A204.1 (cell line): Measurements from ENCODE around the gene FANK1.
"Not testable (repeated sequence)": the region's sequence is repeated elsewhere in the genome, so short reads cannot be mapped to it uniquely, and the experiment has no call there.

Source experiments
- FAIRE-seq: peaks from 2 replicates; lab custom pipeline; 2012; peaks lifted over from hg19 to GRCh38; lab: Jason Lieb, UNC

Gene FANK1, protein sequence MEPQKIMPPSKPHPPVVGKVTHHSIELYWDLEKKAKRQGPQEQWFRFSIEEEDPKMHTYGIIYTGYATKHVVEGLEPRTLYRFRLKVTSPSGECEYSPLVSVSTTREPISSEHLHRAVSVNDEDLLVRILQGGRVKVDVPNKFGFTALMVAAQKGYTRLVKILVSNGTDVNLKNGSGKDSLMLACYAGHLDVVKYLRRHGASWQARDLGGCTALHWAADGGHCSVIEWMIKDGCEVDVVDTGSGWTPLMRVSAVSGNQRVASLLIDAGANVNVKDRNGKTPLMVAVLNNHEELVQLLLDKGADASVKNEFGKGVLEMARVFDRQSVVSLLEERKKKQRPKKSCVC

DNA sequence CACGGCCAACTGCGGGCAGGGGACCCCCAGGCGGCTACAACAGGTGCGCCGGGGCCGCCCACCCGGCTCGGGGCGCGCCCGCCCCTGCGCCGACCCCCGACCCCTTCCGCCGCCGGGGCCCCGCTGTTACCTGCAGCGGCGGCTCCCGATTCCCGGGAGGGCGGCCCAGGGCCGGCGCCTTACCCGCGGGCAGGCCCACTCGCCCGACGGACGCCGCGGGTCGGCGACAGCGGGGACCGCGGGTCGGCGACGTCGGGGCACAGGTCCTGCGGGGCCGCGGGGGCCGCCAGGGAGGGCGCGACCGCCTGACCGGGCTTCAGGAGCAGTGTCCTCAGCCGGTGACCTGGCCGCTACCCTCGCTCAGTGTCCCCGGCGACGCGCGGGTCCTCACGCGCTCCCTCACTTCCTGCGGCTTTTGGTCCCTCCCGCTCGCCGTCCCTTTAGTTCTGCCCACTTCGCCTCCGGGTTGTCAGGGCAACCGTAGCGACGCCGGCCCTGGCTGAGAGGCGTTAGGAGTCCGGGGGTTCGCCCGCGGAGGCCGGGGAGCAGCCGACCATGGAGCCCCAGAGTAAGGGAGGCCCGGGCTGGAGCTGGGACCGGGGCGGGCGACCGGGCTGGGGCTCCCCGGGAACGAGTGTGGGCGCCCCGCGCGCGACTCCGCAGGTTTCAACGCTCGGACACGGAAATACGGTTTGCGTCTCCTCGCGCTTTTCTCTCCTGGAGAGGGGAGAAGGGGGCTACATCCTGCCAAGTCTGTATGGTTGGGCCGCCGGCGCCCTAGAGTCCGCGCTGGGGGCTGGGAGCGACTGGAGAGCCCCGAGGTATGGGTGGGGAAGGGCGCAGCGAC lies at the start of gene FANK1:
Gene FANK1 (plus strand): TSS at position 477 of the 847 bp plus-strand sequence. CDS start 79 bp downstream, at position 556.
- FAIRE-seq: not testable (repeated sequence)

DNA sequence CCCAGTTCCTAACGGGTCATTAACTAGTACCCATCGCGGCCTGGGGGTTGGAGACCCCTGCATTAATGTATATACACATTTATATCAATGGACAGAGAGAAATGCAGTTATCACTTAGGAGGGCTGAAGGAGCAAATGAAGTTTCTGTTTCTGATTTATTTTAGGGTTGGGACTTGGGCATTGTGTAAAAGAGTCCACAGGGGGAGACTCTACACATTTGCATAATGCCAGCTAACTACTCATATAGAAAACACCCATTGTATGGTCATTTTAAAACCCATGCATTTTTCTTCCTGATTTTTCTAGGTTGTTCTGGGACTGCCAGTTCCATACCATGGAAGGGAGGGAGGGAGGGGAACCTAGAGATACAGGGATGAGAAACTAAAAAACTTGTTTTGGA lies 49.5 kb upstream of the FANK1 start:
- no peak for FAIRE-seq

DNA sequence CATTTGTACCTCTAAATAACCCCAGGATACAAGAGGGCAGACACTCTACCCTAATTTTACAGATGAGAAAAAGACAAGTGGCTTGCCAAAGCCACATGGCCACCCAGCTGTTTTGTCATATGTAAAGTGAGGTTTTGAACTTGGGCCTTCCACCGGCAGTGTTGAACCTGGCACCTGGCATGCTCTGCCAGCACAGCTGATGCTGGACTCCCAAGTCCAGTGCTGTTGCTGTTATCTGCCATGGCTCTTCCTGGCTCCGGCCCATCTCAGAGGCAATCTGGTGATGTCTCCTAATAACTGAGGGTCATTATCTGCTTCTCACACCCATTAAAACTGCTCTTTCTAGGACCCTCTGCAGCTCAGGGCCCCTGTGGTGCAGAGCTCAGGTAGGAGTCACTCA lies 48.0 kb upstream of the FANK1 start:
- FAIRE-seq: no peak

DNA sequence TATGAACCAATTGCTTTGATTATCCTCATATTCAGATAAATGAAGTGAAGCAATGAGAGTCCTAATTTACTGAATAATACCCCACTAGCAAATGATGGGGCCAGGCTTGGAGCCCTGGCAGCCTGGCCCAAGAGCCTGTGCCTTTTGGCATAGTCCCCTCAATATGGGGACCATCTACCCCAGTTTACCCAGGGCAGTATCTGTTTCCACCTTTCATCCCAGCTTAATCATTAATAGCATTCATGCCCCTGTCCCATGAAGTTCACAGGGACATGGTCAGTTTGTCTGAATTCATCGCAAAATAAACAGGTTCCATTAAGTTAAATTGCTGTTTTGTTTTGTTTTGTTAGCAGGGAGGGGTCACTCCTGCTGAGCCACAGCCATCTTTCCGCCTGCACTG lies 47.5 kb upstream of the FANK1 start:
- FAIRE-seq: no peak

DNA sequence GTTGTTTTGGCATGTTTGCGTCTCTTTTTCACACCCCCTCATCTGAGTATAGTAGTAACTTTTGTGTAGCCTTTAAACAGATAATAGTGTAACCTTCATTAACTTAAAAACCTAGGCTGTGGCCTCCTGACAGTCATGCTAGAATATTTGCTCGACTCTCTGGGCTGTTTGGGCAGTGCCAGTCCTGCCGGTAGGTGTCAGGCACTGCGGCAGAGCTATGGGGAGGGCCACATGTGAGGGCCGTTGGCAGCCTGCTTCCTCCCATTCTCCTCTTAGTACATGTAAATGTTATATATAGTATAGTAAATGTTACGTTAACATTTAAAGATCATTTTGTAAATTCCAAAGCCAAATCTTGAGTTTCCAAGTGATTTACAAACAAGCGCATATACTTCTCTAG lies 46.9 kb upstream of the FANK1 start:
- FAIRE-seq: no peak

DNA sequence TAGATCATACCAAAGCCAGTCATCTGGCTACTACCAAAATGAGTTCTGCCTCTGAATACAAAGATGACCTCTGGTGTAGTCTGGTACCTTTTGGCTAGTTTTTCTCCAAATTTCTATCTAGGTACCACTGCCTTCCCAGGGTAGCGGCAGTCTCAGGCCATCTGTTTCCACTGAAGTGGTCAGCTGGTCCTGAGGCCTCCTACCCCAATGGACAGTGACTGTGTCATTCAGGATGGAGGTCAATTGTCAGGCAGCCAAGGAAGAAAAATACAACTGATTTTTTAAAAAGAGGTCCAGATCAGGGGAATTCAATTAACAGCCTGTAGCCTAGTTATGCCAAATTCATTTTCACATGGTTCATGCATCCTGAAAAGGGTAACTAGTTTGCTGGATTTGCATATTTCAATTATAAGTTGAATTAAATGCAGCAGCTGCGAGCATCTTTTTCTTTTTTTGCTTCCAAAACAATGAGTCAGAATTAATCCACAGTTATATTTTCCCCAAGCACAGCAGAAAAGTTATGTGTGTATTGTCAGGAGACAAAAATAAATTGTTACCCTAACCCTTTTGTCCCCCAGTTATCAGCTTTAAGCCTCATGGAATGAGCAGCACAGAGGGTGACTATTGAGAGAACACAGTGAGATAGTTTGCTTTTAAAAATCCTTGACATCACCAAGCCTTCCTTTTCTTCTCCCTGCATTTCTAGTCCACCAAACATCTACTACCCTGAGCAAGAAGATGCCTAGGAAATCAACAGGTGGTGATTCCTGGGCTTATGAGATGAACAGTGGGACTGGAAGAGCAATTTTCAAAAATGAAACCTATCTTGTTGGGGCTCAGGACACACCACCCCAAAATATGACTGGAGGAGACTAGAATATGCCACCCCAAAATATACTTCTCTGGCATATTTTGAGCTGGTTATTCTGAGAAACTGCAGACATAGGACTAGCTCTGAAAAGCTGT lies 45.3 kb upstream of the FANK1 start:
- FAIRE-seq: no peak

DNA sequence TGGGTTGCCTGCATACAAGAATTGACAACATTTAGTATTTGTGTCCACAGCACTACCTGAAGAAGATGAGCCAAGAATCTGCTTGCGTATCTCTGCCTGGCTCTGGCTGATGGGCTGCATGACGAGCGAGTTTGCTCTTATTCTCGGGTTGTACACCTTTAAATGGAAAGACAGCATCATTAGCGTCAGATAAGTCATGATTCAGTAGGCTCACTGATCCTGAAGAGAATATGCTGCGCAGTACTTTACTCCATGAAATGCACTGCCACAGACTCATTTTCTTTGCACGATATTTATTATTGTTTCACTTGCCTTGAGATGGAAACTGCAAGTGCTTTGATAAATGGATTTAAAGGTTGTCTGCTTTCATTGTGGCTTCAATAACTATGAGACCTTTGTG lies 43.9 kb upstream of the FANK1 start:
- FAIRE-seq: no peak

DNA sequence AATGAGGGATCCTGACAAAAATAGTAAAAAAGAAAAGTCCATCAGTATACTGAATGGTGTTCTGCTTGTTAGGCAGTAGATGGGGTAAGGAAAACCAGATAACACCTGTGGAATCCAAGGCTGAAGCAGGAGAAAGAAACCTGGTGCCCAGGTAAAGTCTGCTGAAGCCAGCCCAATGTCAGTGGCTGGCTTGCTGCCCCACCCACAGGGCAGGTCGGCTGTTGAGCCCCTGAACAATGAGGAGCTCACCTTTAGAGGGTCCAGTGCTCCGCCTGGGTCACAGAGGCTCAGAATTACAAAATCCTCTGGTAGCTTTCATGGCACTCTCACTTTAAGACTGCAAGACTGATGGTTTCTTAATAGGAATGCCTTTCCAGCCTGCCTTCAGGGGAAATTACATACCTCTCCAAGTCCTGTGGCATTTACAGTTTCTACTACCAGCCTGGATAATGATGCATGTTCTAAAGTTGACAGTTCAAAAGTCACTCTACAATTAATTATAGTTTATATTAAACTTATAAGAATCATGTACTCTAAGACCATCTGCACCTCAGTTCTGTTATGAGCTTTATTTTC lies 39.1 kb upstream of the FANK1 start:
- no peak for FAIRE-seq

DNA sequence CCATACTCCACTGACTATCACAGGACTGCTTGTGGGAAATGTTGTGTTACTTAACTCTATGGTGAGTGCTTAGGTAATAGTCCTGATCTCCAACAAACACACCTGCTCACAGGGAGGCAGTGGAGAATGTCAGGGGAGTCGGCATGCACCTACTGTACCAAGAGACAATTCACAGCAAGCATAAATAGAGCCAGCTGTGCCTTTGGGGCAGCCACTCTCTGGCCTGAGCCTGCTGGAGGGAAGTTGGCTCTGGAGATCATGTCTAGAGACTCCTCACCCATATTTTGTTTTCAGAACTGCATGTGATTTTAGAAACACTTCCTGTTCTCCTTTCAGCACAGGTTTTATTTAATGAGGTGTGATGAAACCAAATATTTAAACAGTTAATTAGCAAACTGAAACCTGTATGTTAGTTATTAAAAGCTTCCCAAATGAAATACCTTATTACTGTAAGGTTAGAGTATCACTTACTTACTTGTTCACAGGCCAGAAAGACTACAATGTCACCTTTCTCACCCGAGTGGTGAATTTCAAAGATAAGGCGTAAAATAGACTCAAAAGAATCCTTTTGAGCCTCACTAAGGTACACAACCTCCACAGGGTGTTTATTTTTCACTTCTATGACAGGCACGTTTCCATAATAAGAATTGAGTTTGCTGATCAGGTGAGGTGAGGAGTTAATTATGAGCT lies 37.1 kb upstream of the FANK1 start:
- FAIRE-seq: no peak

DNA sequence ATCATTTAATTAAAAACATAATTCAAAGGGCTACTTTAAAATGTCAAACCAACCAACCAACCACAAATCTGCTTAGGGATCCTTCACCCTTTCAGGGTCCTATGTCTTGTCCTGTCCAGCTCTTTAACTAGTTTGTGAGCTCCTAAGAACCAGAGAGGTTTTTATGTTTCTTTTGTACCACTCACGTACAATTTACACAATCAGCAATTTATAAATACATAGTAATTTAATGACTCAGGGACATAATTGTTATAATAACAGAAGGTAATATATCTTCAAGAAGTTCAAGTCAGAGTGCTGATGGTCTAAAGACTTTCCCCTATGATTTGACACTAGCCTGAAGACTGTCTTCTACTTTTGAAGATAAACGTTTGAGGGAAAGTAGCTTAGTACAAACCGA lies 31.2 kb upstream of the FANK1 start:
- FAIRE-seq: no peak

DNA sequence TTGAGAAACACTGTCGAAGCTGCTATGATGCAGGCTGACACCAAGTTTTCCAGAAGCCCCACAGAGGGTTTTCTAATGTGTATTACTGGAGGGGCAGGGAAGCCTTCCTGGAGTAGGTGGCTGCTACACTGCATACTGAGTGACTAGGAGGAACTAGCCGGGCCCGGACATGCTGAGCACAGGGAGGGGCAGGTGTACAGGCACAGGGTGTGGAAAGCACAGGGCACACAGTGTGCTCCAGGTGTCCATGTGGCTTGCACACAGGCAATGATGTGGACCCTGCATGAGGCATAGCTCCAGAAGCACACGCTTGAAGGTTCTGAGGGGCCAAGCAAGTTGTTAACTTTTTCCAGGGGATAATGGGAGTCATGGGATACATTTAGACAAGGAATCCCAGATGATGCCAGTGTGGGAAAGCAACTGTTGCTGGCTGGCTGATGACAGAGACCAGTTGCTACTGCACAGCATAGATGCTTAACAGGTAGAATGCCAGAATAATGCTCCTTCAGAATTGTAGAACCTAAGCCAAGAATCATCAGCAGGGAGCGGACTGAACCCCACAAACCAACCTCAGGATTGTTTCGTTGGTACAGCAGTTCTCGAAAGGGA lies 29.8 kb upstream of the FANK1 start:
- FAIRE-seq: no peak

DNA sequence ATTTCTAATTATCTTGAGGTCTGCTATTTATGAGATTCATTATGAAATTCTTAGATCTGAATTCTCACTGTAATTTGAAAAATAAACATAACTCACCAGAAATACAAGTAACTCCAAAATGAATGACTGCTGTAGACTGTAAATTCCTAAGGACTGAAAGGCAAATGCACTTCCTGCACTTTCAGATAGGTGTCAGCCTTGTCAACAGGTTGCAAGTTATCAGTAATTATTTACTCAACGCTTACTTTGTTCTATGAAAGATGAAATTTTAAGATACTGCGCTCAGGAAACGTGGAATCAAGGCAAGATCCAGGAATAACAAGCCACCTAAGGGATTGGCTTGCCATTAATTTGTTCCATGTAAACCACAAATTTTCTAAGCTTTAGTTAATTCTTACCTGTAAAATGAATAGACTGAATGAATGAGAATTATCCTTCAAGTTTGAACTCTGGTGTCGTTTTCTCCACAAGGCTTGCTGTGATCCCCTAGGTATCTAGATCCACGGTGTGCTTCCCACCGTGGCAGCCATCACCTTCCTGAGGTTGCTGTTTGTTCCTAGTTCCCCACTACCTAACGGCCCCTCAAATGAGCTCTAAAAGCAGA lies 27.9 kb upstream of the FANK1 start:
- FAIRE-seq: peak; percentile 92

DNA sequence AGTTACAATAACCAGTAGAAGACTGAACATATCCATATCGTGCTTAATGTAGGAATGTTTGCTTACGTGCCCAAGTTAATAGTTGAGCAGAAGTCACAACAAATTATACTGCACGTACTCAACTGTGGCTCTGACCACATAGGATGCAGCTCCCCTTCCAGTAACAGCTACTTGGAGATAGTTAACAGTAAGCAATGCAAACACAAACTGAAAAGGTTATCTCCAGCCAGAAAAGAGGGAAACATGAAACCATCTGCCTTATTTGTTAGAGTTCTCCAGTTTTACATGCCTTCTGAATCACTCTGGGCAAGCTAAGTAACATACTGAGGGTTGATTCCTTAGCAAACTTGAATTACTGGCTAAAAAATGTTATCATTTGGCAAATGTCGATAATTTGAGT lies 25.0 kb upstream of the FANK1 start:
- no peak for FAIRE-seq

DNA sequence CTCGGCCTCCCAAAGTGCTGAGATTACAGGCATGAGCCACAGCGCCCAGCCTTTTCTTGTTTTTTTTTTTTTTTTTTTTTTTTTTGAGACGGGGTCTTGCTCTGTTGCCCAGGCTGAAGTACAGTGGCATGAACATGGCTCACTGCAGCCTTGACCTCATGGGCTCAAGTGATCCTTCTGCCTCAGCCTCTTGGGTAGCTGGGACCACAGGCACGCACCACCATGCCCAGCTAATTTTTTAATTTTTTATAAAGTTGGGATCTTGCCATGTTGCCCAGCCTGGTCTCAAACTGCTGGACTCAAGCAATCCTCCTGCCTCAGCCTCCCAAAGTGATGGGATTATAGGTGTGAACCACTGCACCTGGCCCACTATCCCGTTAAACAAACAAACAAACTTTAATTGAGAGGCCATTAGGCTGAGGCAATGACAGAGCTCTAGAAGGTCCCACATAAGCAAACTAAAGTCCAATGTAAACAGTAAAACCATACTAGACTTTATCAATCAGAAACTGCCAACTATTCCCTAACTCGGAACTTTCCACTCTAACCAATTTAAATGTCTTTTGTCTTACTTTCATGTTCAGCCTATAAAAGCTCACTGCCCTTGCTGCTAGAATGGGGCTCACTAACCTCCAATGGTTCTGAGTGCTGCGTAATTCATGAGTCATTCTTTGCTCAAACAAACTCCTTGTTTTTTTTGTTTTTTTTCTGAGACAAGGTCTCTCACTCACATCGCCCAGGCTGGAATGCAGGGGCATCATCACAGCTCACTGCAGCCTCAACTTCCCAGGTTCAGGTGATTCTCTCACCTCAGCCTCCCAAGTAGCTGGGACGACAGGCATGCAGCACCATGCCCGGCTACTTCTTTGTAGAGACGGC lies 17.2 kb upstream of the FANK1 start:
- no peak for FAIRE-seq

DNA sequence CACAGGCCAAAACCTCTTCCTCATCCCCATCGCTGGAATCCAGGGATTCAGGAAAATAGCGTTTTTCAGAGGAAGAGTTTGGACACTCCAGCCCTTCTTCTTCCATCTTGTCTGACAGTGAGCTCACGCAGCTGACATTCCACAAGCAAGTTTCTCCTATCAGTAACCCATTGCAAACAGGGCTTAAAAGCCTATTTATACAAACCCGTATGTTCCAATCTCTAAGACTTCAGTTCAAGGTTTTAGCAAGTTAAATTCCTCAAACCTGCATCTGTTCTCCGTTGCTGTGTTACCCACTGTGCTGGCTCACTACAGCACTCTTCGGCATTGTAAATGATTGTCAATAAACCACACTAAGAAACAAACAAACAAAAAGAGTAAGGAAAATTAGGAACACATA lies 15.6 kb upstream of the FANK1 start:
- no peak for FAIRE-seq

DNA sequence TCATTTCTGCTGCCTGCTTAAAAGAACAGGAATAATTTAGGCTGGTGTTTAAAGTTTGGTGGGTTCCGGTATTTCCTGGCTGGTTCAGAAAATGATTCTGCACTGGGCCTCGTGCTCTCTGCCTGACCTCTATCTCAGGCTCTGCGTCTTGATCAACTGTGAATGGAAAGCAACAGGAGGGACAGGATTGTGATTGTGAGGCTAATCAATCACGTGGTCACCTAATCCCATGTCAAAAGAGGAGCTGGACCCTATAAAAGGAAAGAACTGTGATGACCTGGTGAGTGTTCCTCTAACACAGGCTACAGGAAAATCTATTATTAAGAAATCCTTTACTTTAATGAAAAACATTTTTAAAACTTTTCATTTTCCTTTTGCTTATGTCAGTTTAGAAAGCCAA lies 15.2 kb upstream of the FANK1 start, which contains the start of gene DHX32:
Gene DHX32 (minus strand): TSS at position 101 of the 400 bp plus-strand sequence. CDS start 468 bp downstream, outside the sequence.
- no peak for FAIRE-seq

DNA sequence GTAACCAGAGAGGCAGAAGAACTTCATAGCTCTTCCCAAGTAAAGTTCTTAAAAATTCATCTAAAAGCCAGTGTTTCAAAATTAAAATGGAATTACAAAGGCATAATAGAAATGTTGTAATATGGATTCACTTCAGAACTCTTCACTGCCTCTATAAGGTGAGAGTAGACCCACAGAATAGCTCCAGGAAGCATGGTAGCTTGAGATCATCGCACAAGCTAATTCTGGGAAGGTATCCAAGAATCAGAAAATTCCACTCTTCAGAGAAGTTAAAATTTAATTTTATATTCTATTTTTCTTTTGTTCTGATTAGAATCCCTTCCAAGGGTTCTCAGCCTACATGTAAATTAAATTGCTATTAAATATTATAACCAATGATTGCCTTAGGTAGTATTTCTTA lies 13.8 kb upstream of the FANK1 start:
- no peak for FAIRE-seq

DNA sequence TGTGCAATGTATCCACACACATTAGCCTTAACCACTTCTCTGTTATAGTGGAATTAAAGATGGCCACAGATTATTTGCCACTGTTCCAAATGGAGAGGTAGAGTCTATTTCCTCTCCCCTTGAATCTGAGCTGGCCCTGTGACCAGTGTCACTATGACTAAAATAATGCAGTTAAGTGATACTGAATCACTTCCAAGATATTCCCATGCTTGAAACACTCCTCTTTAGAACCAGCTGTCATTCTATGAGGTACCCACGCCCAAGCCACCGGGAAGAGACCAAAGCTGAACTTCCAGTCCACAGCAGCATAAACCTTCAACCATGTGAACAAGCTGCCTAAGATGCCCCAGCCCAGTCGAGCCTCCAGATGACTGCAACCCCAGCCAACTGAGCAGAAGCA lies 13.2 kb upstream of the FANK1 start:
- no peak for FAIRE-seq

DNA sequence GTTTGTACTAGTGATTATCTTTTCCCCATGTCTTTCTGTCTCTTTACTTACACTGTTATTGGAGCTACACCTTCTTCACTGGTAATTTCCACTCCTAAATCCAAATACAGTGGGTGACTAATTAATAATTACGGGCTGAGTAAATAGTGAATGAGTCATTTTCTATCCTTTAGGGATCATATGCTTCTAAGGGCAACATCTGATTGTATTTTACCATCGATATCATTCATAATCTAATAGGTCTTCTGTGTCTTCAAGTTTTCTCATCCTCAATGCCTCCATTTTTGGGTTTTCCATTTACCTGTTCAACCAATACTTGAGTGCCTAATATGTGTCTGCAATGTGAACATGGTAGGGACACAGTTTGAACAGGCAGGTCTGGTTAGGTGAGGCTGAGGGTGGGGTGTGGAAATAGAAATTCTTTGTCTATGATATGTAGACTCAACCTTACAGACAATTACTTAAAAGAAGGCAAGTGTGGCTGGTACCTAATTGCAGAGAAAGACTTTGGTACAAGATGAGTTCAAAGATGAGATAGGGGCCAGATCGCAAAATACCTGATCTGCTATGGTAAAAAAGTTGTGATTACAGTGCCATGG lies 9.4 kb upstream of the FANK1 start:
- no peak for FAIRE-seq
